HG02571 (cell line): ENCODE results near the gene MAP10.

ENCODE experiments used
- ATAC-seq: cut with Tn5 transposase; IDR thresholded peaks from one replicate; pipeline ENCODE4 v1.9.1; 2021; ENCODE audit warnings: mild to moderate bottlenecking, moderate library complexity; ENCODE audit not compliant: unreplicated experiment

MAP10 gene

DNA sequence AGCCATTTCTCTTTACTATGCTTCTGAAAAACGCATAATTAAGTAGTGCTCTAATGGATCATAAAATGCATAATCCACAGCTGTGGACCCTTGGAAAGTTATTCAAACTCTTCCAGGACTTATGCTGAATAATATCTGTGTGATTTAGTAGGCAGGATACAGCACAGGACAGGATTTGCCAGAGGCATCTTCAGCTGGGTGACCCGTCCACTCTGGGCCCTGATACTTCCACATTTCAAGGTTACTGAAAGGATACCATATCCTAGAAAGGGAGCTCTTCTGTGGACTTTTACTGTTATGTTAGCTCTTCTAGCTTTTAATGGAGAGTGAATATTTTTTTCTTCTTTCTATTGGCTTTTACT is 49.6 kb downstream of the MAP10 start:
- ATAC-seq, result no peak

DNA sequence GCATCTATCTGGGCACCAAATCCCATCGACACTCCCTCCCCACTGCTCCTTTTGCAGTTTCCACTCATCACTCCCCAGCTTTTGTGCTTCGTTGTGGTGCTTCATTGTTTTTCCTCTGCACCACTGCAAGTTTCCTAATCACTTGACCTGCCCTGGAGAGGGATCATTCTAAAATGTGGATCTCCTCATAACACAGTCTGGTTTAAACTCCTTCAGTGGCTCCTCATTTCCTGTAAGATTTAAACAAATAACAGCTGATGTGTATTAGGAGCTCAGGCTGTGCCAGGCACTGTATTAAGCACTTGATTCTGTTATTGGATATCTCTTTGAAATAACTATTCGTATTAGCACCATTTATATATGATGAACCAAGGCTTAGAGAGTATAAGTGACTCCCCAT is 51.3 kb downstream of the MAP10 start:
- ATAC-seq, result no peak
